MV-4-11 (cell line): ENCODE data around the gene POU2F3.

Experiments
- DNase-seq: peaks from one replicate; lab custom pipeline; 2025; lab: John Stamatoyannopoulos, UW

POU2F3 gene

GRCh38 chr11:120342226-120342625 is 102.3 kb downstream of the POU2F3 start:
- DNase-seq, result no peak

- no peak for DNase-seq
Observed at GRCh38 chr11:120342678-120343077, 102.7 kb downstream of the POU2F3 start.

DNA sequence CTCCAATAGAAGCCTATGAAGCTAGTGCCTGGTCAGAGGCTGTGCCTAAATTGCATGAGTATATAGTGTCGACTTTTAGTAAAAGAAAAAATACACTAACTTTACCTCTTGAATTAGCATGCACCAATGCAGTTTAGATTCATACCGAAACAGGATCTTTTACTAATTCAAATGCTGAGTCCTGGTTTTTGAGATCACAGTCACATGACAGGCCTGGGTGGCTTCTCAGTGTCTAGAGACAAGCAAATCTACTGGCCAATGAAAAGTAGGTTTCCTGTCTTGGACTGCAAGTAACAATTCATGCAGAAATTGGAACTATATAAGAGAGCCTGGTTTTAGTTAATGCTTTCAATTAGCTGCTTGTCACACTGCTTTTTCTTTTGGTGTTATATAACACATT is 103.5 kb downstream of the POU2F3 start:
- peak; percentile 75 for DNase-seq

- DNase-seq, result peak; percentile 96
Observed at GRCh38 chr11:120344302-120345004, 104.5 kb downstream of the POU2F3 start.

GRCh38 chr11:120346233-120346632 is 106.3 kb downstream of the POU2F3 start:
- no peak for DNase-seq

- no peak for DNase-seq
Observed at GRCh38 chr11:120350637-120351036, 110.7 kb downstream of the POU2F3 start.

- DNase-seq, result no peak
Observed at GRCh38 chr11:120352405-120352804, 112.5 kb downstream of the POU2F3 start.

- DNase-seq, result no peak
Observed at GRCh38 chr11:120354068-120354467, 114.1 kb downstream of the POU2F3 start.

DNA sequence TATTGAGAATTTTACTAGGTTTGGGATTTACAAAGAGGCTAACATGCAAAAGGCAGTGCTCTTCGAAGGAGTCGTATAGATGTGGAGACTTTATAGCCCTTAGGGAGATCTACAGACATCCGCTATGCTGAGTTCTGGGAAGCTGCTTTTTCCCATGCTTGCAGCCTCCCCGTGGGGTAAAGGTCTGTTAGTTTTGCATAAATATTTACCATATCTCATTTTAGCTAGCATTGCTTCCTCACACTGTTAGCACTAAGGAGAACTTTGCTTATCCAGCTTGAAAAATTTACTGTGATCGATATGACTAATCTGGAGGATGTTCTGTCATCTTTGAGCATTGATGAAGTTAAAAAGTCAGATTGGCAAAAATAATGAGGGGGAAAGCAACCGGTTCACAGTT is 114.8 kb downstream of the POU2F3 start:
- no peak for DNase-seq

DNA sequence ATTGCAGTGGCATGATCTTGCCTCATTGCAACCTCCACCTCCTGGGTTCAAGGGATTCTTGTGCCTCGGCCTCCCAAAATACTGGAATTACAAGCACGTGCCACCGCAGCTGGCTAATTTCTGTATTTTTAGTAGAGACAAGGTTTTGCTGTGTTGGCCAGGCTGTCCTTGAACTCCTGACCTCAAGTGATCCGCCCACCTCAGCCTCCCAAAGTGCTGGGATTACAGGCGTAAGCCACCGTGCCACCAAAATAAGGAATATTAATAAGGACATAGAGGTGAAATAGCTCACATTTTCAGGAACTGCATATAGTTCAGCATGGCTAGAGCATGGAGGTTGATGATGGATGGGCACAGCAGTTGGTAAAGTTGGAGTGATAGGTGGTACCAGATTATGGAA is 117.7 kb downstream of the POU2F3 start:
- DNase-seq, result no peak

DNA sequence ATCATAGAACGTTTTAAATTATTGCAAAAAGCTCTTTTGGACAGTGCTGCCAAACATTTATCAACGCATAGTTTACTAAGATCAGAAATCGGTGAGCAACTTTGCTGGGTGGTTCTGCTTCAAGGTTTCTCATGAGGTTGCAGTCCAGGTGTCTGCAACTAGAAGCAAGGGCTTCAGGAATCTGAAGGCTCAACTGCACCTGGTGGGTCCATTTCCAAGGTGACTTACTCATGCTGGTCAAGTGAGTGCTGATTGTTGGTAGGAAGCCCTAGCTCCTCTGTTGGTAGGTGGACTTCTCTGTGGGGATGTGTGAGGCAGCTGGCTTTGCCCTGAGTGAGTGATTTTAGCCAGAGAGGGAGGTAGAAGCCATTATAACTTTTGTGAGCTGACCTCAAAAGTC is 118.8 kb downstream of the POU2F3 start:
- DNase-seq, result no peak

DNA sequence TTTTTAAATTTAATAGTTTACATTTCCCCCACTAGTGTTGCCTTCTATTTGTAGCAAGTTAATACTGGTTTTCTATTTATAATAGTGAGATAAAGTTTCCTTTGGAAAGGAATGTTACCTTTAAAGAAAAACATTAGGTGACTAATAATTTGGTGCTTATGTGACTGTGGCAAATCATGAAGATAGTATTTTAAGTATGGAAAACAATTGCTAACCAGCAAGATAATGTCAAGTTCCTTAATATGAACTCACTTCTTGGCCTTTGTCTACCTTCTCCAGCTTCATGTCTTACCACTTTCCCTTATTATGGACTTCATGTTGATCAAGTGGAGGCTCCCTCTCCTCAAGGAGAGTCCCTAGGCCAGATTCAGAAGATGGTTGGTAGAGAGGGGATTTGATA is 123.5 kb downstream of the POU2F3 start:
- DNase-seq, result no peak

GRCh38 chr11:120365512-120365911 is 125.6 kb downstream of the POU2F3 start:
- DNase-seq, result no peak
